Testis (tissue), 3 donors: ENCODE results near the gene BPIFA3. TPM values are rescaled to one million over a fixed set of nuclear protein-coding genes. Genes with fewer than 3 reads are reported as not detected.

Experiments used
- DNase-seq: peaks from one replicate; pipeline ENCODE4 v3.0.0-alpha.2; 2019
- H3K27ac ChIP-seq, 2 donors: fragments of 200-600 bp; sonication (generic); one replicate each; pipeline ENCODE4 v1.5.1; 2019
- H3K27me3 ChIP-seq: fragments of 200-600 bp; sonication (generic); one replicate; pipeline ENCODE4 v1.5.1; 2019
- H3K36me3 ChIP-seq: fragments of 200-600 bp; sonication (generic); one replicate; pipeline ENCODE4 v1.5.1; 2017; ENCODE audit warnings: low read depth; ENCODE audit errors: missing control alignments
- H3K4me1 ChIP-seq: fragments of 200-600 bp; sonication (generic); one replicate; pipeline ENCODE4 v1.5.1; 2019
- H3K4me3 ChIP-seq, 2 donors: fragments of 200-600 bp; sonication (generic); one replicate each; pipeline ENCODE4 v1.5.1; 2017 to 2019
- H3K9me3 ChIP-seq: fragments of 200-600 bp; sonication (generic); one replicate; pipeline ENCODE4 v1.5.1; 2017
- POLR2A ChIP-seq: fragments of 450-650 bp; IDR thresholded peaks from one replicate; pipeline ENCODE4 v1.6.1; 2017; ENCODE audit warnings: antibody characterized with exemption, mild to moderate bottlenecking, moderate library complexity
- WGBS, 2 donors: methylation state at CpG; one replicate each; pipeline ENCODE4 v1.1.5; 2018; 5-methylcytosine and 5-hydroxymethylcytosine counted together
- intact Hi-C: fragments of 100-400 bp; cut with DNase I; formaldehyde crosslinking; loops from one replicate; pipeline ENCODE4 v1.15.1; 2023; ENCODE audit warnings: low total_unique reads
- polyA plus RNA-seq: library from polyadenylated mRNA; stranded (reverse); fragments of 350-450 nt; fragmentation: Illumina TruSeq; extraction: RNeasy Lipid Tissue Mini Kit (QIAGEN cat#74804); gene quantifications from one replicate; pipeline ENCODE4 v1.2.3, GENCODE V29; 2014; ENCODE audit warnings: low read depth, low replicate concordance; ENCODE audit not compliant: insufficient read depth
- total RNA-seq, 2 donors: library from RNA; depleted of rRNA; stranded (reverse); fragments of >200 nt; gene quantifications; one replicate each; pipeline ENCODE4 v1.2.3, GENCODE V29; 2016
- TF ChIP-seq, protein P1 (sequence below), 3 experiments: fragments of 450-650 bp in 2 of 3; fragments of 200-600 bp in 1 of 3; sonication (generic) in 1 of 3; IDR thresholded peaks; one replicate each; pipeline ENCODE4 v1.5.1; 2016 to 2019; ENCODE audit warnings: antibody characterized with exemption in 3 of 3, mild to moderate bottlenecking in 2 of 3, moderate library complexity in 1 of 3

Gene BPIFA3
- total and polyA plus RNA-seq, 3 donors from 2014 or later, result 30.7 to 147 (median 106) TPM

DNA sequence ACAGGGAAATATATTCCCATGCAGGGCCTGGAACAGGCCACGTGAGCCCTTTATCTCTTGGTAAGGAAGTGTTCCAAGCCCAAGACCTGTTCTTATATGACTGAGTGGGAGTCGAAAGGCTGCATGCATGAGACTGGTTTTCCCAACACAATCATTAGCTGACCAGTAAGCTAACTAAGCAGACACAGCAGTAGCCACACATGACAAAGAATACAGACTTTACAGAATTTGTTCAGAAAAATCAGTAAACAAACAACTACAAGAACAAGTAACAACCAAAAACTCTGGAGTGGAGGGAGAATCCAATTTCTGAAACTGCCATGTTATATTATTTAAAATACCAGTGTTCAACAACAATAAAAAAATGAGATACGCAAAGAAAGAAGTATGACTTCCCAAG lies 35.3 kb downstream of the BPIFA3 start:
- TF ChIP-seq, protein P1, sequence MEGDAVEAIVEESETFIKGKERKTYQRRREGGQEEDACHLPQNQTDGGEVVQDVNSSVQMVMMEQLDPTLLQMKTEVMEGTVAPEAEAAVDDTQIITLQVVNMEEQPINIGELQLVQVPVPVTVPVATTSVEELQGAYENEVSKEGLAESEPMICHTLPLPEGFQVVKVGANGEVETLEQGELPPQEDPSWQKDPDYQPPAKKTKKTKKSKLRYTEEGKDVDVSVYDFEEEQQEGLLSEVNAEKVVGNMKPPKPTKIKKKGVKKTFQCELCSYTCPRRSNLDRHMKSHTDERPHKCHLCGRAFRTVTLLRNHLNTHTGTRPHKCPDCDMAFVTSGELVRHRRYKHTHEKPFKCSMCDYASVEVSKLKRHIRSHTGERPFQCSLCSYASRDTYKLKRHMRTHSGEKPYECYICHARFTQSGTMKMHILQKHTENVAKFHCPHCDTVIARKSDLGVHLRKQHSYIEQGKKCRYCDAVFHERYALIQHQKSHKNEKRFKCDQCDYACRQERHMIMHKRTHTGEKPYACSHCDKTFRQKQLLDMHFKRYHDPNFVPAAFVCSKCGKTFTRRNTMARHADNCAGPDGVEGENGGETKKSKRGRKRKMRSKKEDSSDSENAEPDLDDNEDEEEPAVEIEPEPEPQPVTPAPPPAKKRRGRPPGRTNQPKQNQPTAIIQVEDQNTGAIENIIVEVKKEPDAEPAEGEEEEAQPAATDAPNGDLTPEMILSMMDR (IDR thresholded peaks at IDR 0.05), result no peak
- TF ChIP-seq POLR2A, result no peak
- no peak overlapping the region for H3K27ac ChIP-seq
- H3K4me1 ChIP-seq, result no peaks in the 10 kb centered on the region
- no peaks in the 10 kb centered on the region for H3K27me3 ChIP-seq
- no peak for DNase-seq
- intact Hi-C loops, result no loop called here
- H3K9me3 ChIP-seq, result no peaks in the 10 kb centered on the region
- 79 to 83% methylated on average over 3 of the region's 3 CpGs for WGBS, 2 donors
- H3K4me3 ChIP-seq, result no peak overlapping the region
- H3K36me3 ChIP-seq, result no peaks in the 10 kb centered on the region

DNA sequence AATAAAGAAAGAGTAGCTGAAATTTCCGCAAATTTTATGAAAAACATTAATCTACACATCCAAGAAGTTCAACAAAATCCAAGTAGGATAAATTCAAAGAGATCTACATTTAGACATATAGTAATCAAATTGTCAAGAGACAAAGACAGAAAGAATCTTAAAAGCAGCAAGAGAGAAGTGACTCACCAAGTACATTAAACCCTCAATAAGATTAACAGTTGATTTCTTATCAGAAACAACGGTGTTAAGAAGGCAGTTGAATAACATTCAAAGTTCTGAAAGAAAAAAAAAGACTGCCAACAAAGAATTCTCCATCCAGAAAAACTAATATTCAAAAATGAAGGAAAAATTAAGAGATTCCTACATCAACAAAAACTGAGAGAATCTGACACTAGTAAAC lies 37.9 kb downstream of the BPIFA3 start:
- intact Hi-C loops, result no loop called here

GRCh38 chr20:33257237-33257636 lies 40.1 kb downstream of the BPIFA3 start:
- no peak for DNase-seq
- no peak overlapping the region for H3K4me3 ChIP-seq
- TF ChIP-seq POLR2A, result no peak
- TF ChIP-seq, protein P1 (IDR thresholded peaks at IDR 0.05), result no peak
- H3K4me1 ChIP-seq, result no peaks in the 10 kb centered on the region
- intact Hi-C loops, result no loop called here
- H3K27me3 ChIP-seq, result no peaks in the 10 kb centered on the region
- H3K27ac ChIP-seq, result no peak overlapping the region
- no peaks in the 10 kb centered on the region for H3K9me3 ChIP-seq
- 80 to 82% methylated on average over 2 to 5 of the region's 5 CpGs for WGBS, 2 donors
- H3K36me3 ChIP-seq, result no peaks in the 10 kb centered on the region

More for the DNA sequence above, 37.9 kb downstream of the BPIFA3 start:
- no peaks in the 10 kb centered on the region for H3K4me1 ChIP-seq
- 73 to 85% methylated on average over 2 of the region's 2 CpGs for WGBS, 2 donors
- DNase-seq, result no peak
- H3K9me3 ChIP-seq, result no peaks in the 10 kb centered on the region
- H3K36me3 ChIP-seq, result no peaks in the 10 kb centered on the region
- H3K27ac ChIP-seq, result no peak overlapping the region
- no peaks in the 10 kb centered on the region for H3K27me3 ChIP-seq
- H3K4me3 ChIP-seq, result no peak overlapping the region
- TF ChIP-seq, protein P1 (IDR thresholded peaks at IDR 0.05), result no peak

DNA sequence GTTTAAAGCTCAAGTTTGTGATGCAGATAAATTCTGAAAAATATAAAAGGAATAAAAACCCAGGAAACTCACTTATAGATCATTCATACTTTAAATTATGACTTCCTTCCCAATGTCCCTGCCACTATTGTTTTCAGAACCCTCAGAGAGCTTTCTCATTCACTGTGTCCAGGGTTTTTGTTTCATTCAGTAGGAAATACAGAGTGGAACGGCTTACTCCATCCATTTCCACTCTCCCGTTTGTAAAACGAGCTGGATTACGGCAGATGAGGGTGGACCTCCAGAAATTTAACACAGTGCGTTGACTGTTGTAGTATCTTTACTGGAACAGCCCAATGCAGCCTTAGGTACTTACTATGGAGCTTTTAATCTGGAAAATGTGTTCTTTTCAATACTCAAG lies 42.2 kb downstream of the BPIFA3 start:
- DNase-seq, result no peak
- TF ChIP-seq, protein P1 (IDR thresholded peaks at IDR 0.05), result no peak
- TF ChIP-seq POLR2A, result no peak
- Histone ChIP-seq H3K4me3 (no peak overlapping the region), H3K36me3 (no peaks in the 10 kb centered on the region), H3K9me3 (no peaks in the 10 kb centered on the region), H3K27me3 (no peaks in the 10 kb centered on the region), H3K27ac (no peak overlapping the region), H3K4me1 (no peaks in the 10 kb centered on the region)
- 71 to 83% methylated on average over 5 of the region's 5 CpGs for WGBS, 2 donors
- intact Hi-C loops, result no loop called here

DNA sequence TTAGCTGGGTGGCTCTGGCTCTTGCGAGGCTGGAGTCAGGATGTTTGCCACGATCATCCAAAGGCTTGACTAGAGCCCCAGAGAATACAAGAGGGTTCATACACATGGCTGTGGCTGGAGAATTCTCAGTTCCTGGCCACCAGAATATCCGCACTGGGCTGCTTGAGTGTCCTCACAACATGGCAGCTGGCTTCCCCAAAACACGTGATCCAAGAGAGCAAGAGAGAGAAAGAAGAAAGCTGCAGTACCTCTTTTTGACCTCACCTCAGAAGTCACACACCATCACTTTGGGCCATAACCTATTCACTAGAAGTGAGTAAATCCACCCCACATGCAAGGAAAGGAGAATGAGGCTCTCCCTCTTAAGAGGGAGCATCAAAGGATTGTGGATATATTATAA lies 44.3 kb downstream of the BPIFA3 start:
- H3K9me3 ChIP-seq, result no peaks in the 10 kb centered on the region
- H3K4me3 ChIP-seq, result no peak overlapping the region
- intact Hi-C loops, result no loop called here
- DNase-seq, result no peak
- no peaks in the 10 kb centered on the region for H3K36me3 ChIP-seq
- no peaks in the 10 kb centered on the region for H3K4me1 ChIP-seq
- no peaks in the 10 kb centered on the region for H3K27me3 ChIP-seq
- 77 to 83% methylated on average over 4 of the region's 4 CpGs for WGBS, 2 donors
- no peak overlapping the region for H3K27ac ChIP-seq
- no peak for TF ChIP-seq POLR2A
